SK-N-SH treated with all-trans-retinoic acid at 6 μM for 48 hours (cell line): ENCODE data around the gene S1PR3.

ENCODE experiments used
- ARNTL ChIP-seq: fragments of 450-650 bp; formaldehyde crosslinking; IDR thresholded peaks from 2 replicates; pipeline ENCODE4 v1.5.0; 2020; ENCODE audit warnings: low read depth, mild to moderate bottlenecking, moderate library complexity, borderline replicate concordance
- CREB5 ChIP-seq: fragments of 250-450 bp; sonication (Bioruptor Pico); IDR thresholded peaks from 2 replicates; pipeline ENCODE4 v1.5.1; 2020; ENCODE audit warnings: low read depth, mild to moderate bottlenecking, moderate library complexity
- PATZ1 ChIP-seq: fragments of 250-450 bp; sonication (Bioruptor Pico); IDR thresholded peaks from 2 replicates; pipeline ENCODE4 v1.8.0; 2020; ENCODE audit warnings: mild to moderate bottlenecking, moderate library complexity, borderline replicate concordance
- RARB ChIP-seq: fragments of 250-450 bp; sonication (Bioruptor Pico); IDR thresholded peaks from 2 replicates; pipeline ENCODE4 v1.8.0; 2021; ENCODE audit warnings: mild to moderate bottlenecking, moderate library complexity
- ZNF565 ChIP-seq: fragments of 450-650 bp; formaldehyde crosslinking; conservative IDR thresholded peaks from 2 replicates; pipeline ENCODE4 v1.5.0; 2020; ENCODE audit warnings: low read depth, mild to moderate bottlenecking, moderate library complexity

DNA sequence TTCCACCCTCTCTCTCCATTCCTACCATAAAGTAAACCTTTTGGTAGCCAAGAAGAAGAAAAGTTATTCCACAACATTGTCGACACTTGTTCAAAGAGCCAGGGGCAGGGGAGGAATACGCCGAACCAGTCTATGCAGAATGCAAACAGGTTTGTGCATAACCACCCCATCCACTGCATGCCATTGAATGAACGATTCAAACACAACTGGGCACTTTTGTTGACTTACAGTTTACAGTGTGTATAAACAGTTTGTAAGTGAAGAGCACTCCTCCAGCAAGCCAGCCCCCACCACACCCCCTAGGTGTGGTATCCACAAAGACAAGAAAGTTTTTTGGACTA lies 6.8 kb upstream of the S1PR3 start:
- TF ChIP-seq CREB5 (CRISPR knock-in tag) (no peak), PATZ1 (CRISPR knock-in tag) (no peak), ZNF565 (CRISPR knock-in tag) (no peak), ARNTL (CRISPR knock-in tag) (no peak), RARB (CRISPR knock-in tag) (no peak)
